ENCODE data around the gene LUZP2.

LUZP2 gene

GRCh38 chr11:24683583-24683982, 186.7 kb downstream of the LUZP2 start:
- TF ChIP-seq GATA1 (IDR thresholded peaks at IDR 0.05; ENCODE audit: low read depth, low read length) (no peak), POLR2A (IDR thresholded peaks at IDR 0.05; ENCODE audit: low read length) (no peak)
- DNase-seq, result no peak

- no peak for DNase-seq
- TF ChIP-seq POLR2A (IDR thresholded peaks at IDR 0.05; ENCODE audit: low read length) (no peak), GATA1 (IDR thresholded peaks at IDR 0.05; ENCODE audit: low read depth, low read length) (no peak)
Measured at GRCh38 chr11:24685821-24686220, 189.0 kb downstream of the LUZP2 start.

GRCh38 chr11:24687531-24688147, 190.8 kb downstream of the LUZP2 start:
- no peak for TF ChIP-seq POLR2A (IDR thresholded peaks at IDR 0.05; ENCODE audit: low read length)
- TF ChIP-seq GATA1 (IDR thresholded peaks at IDR 0.05; ENCODE audit: low read depth, low read length), result no peak
- no peak for DNase-seq

GRCh38 chr11:24688981-24689380, 192.1 kb downstream of the LUZP2 start:
- DNase-seq, result no peak
- TF ChIP-seq POLR2A (IDR thresholded peaks at IDR 0.05; ENCODE audit: low read length) (no peak), GATA1 (IDR thresholded peaks at IDR 0.05; ENCODE audit: low read depth, low read length) (no peak)

GRCh38 chr11:24697522-24698111, 200.8 kb downstream of the LUZP2 start:
- TF ChIP-seq POLR2A (IDR thresholded peaks at IDR 0.05; ENCODE audit: low read length) (no peak), GATA1 (IDR thresholded peaks at IDR 0.05; ENCODE audit: low read depth, low read length) (no peak)
- no peak for DNase-seq

GRCh38 chr11:24704716-24705115, 207.9 kb downstream of the LUZP2 start:
- no peak for DNase-seq
- TF ChIP-seq GATA1 (IDR thresholded peaks at IDR 0.05; ENCODE audit: low read depth, low read length) (no peak), POLR2A (IDR thresholded peaks at IDR 0.05; ENCODE audit: low read length) (no peak)

GRCh38 chr11:24705474-24705873, 208.6 kb downstream of the LUZP2 start:
- no peak for DNase-seq
- no peak for TF ChIP-seq POLR2A (IDR thresholded peaks at IDR 0.05; ENCODE audit: low read length)
- no peak for TF ChIP-seq GATA1 (IDR thresholded peaks at IDR 0.05; ENCODE audit: low read depth, low read length)

- DNase-seq, result no peak
- TF ChIP-seq POLR2A (IDR thresholded peaks at IDR 0.05; ENCODE audit: low read length), result no peak
- TF ChIP-seq GATA1 (IDR thresholded peaks at IDR 0.05; ENCODE audit: low read depth, low read length), result no peak
Measured at GRCh38 chr11:24708616-24709015, 211.8 kb downstream of the LUZP2 start.

GRCh38 chr11:24709928-24710565, 213.2 kb downstream of the LUZP2 start:
- no peak for TF ChIP-seq GATA1 (IDR thresholded peaks at IDR 0.05; ENCODE audit: low read depth, low read length)
- no peak for DNase-seq

- DNase-seq, result no peak
- TF ChIP-seq GATA1 (IDR thresholded peaks at IDR 0.05; ENCODE audit: low read depth, low read length) (no peak), POLR2A (IDR thresholded peaks at IDR 0.05; ENCODE audit: low read length) (no peak)
Measured at GRCh38 chr11:24714601-24715000, 217.7 kb downstream of the LUZP2 start.

GRCh38 chr11:24716403-24716802, 219.6 kb downstream of the LUZP2 start:
- TF ChIP-seq POLR2A (IDR thresholded peaks at IDR 0.05; ENCODE audit: low read length) (no peak), GATA1 (IDR thresholded peaks at IDR 0.05; ENCODE audit: low read depth, low read length) (no peak)
- no peak for DNase-seq

- TF ChIP-seq POLR2A (IDR thresholded peaks at IDR 0.05; ENCODE audit: low read length) (no peak), GATA1 (IDR thresholded peaks at IDR 0.05; ENCODE audit: low read depth, low read length) (no peak)
- DNase-seq, result no peak
Measured at GRCh38 chr11:24723231-24723630, 226.4 kb downstream of the LUZP2 start.

- TF ChIP-seq POLR2A (IDR thresholded peaks at IDR 0.05; ENCODE audit: low read length), result no peak
- no peak for TF ChIP-seq GATA1 (IDR thresholded peaks at IDR 0.05; ENCODE audit: low read depth, low read length)
- DNase-seq, result no peak
Measured at GRCh38 chr11:24731554-24731953, 234.7 kb downstream of the LUZP2 start.

- TF ChIP-seq POLR2A (IDR thresholded peaks at IDR 0.05; ENCODE audit: low read length), result no peak
- no peak for TF ChIP-seq GATA1 (IDR thresholded peaks at IDR 0.05; ENCODE audit: low read depth, low read length)
- DNase-seq, result no peak
Measured at GRCh38 chr11:24734742-24735237, 237.9 kb downstream of the LUZP2 start.

GRCh38 chr11:24738972-24739371, 242.1 kb downstream of the LUZP2 start:
- DNase-seq, result no peak
- TF ChIP-seq GATA1 (IDR thresholded peaks at IDR 0.05; ENCODE audit: low read depth, low read length) (no peak), POLR2A (IDR thresholded peaks at IDR 0.05; ENCODE audit: low read length) (no peak)
